Body of pancreas (tissue), 4 donors: Measurements from ENCODE around the gene SELENOS.

Experiments used
- POLR2A ChIP-seq, 3 donors: fragments of 450-650 bp; IDR thresholded peaks; one replicate each; pipeline ENCODE4 v1.6.1; 2016; ENCODE audit warnings: antibody characterized with exemption in 3 of 3, mild to moderate bottlenecking in 2 of 3
- TF ChIP-seq, protein P1 (sequence below), 7 experiments: fragments of 450-650 bp in 4 of 7; fragments of 200-600 bp in 3 of 7; sonication (generic) in 3 of 7; IDR thresholded peaks; one replicate each; pipeline ENCODE4 v1.5.1; 2016 to 2019; ENCODE audit warnings: antibody characterized with exemption in 7 of 7

DNA sequence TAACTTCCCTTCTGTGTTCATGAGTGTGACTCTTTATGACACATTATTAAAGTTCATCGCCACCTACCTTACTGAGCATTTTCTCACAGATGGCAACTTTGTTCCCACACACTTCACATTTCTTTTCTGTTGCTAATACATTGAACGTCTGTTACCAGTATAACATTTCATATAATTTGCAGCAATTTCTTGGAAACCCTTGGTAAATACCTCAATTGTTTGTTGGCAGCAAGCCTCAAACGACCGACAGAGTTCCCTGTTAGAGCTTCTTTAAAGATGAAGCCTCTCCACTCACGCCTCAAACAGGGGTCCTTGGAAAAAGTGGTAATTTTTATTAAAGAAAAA, 22.3 kb downstream of the SELENOS start:
- TF ChIP-seq, protein P1, sequence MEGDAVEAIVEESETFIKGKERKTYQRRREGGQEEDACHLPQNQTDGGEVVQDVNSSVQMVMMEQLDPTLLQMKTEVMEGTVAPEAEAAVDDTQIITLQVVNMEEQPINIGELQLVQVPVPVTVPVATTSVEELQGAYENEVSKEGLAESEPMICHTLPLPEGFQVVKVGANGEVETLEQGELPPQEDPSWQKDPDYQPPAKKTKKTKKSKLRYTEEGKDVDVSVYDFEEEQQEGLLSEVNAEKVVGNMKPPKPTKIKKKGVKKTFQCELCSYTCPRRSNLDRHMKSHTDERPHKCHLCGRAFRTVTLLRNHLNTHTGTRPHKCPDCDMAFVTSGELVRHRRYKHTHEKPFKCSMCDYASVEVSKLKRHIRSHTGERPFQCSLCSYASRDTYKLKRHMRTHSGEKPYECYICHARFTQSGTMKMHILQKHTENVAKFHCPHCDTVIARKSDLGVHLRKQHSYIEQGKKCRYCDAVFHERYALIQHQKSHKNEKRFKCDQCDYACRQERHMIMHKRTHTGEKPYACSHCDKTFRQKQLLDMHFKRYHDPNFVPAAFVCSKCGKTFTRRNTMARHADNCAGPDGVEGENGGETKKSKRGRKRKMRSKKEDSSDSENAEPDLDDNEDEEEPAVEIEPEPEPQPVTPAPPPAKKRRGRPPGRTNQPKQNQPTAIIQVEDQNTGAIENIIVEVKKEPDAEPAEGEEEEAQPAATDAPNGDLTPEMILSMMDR (IDR thresholded peaks at IDR 0.05), result no peak
- no peak for TF ChIP-seq POLR2A (IDR thresholded peaks at IDR 0.05)
